ENCODE measurements around the gene HDAC4.

Gene HDAC4

GRCh38 chr2:239081046-239081445 is 319.8 kb downstream of the HDAC4 start:
- Histone ChIP-seq H3K27me3 (replicated peaks; ENCODE audit: control insufficient read depth, insufficient read depth, low read length, poor library complexity, severe bottlenecking) (no peaks in the 10 kb centered on the region), H3K4me1 (ENCODE audit: control insufficient read depth, insufficient read depth, low read length, poor library complexity, severe bottlenecking) (no peaks in the 10 kb centered on the region), H3K4me3 (ENCODE audit: insufficient read depth, low read depth, low read length, poor library complexity, severe bottlenecking) (no peak overlapping the region), H3K9me3 (ENCODE audit: control insufficient read depth, low read length) (no peaks in the 10 kb centered on the region), H3K27ac (ENCODE audit: insufficient read depth, low read length, poor library complexity, severe bottlenecking) (no peak overlapping the region), H3K36me3 (ENCODE audit: control insufficient read depth, insufficient read depth, low read length) (peaks cover 79% of the 10 kb centered on the region)
- DNase-seq = no peak

GRCh38 chr2:239079671-239080294 is 321.0 kb downstream of the HDAC4 start:
- Histone ChIP-seq H3K36me3 (ENCODE audit: control insufficient read depth, insufficient read depth, low read length) (peaks cover 88% of the 10 kb centered on the region), H3K4me3 (ENCODE audit: insufficient read depth, low read depth, low read length, poor library complexity, severe bottlenecking) (no peak overlapping the region), H3K9me3 (ENCODE audit: control insufficient read depth, low read length) (no peaks in the 10 kb centered on the region), H3K27ac (ENCODE audit: insufficient read depth, low read length, poor library complexity, severe bottlenecking) (no peak overlapping the region), H3K4me1 (ENCODE audit: control insufficient read depth, insufficient read depth, low read length, poor library complexity, severe bottlenecking) (no peaks in the 10 kb centered on the region), H3K27me3 (replicated peaks; ENCODE audit: control insufficient read depth, insufficient read depth, low read length, poor library complexity, severe bottlenecking) (no peaks in the 10 kb centered on the region)
- no peak for DNase-seq

GRCh38 chr2:239078128-239078924 is 322.5 kb downstream of the HDAC4 start:
- Histone ChIP-seq H3K36me3 (ENCODE audit: control insufficient read depth, insufficient read depth, low read length) (peaks cover 81% of the 10 kb centered on the region), H3K4me1 (ENCODE audit: control insufficient read depth, insufficient read depth, low read length, poor library complexity, severe bottlenecking) (no peaks in the 10 kb centered on the region), H3K27me3 (replicated peaks; ENCODE audit: control insufficient read depth, insufficient read depth, low read length, poor library complexity, severe bottlenecking) (no peaks in the 10 kb centered on the region), H3K9me3 (ENCODE audit: control insufficient read depth, low read length) (no peaks in the 10 kb centered on the region), H3K27ac (ENCODE audit: insufficient read depth, low read length, poor library complexity, severe bottlenecking) (no peak overlapping the region), H3K4me3 (ENCODE audit: insufficient read depth, low read depth, low read length, poor library complexity, severe bottlenecking) (no peak overlapping the region)
- DNase-seq = no peak

GRCh38 chr2:239077260-239077659 is 323.6 kb downstream of the HDAC4 start:
- no peaks in the 10 kb centered on the region for H3K27me3 ChIP-seq (replicated peaks; ENCODE audit: control insufficient read depth, insufficient read depth, low read length, poor library complexity, severe bottlenecking)
- H3K9me3 ChIP-seq (ENCODE audit: control insufficient read depth, low read length) = no peaks in the 10 kb centered on the region
- no peak for DNase-seq
- no peak overlapping the region for H3K4me3 ChIP-seq (ENCODE audit: insufficient read depth, low read depth, low read length, poor library complexity, severe bottlenecking)
- H3K27ac ChIP-seq (ENCODE audit: insufficient read depth, low read length, poor library complexity, severe bottlenecking) = no peak overlapping the region
- no peaks in the 10 kb centered on the region for H3K4me1 ChIP-seq (ENCODE audit: control insufficient read depth, insufficient read depth, low read length, poor library complexity, severe bottlenecking)
- peaks cover 79% of the 10 kb centered on the region for H3K36me3 ChIP-seq (ENCODE audit: control insufficient read depth, insufficient read depth, low read length)

GRCh38 chr2:239075918-239076758 is 324.7 kb downstream of the HDAC4 start:
- Histone ChIP-seq H3K9me3 (ENCODE audit: control insufficient read depth, low read length) (no peaks in the 10 kb centered on the region), H3K27me3 (replicated peaks; ENCODE audit: control insufficient read depth, insufficient read depth, low read length, poor library complexity, severe bottlenecking) (no peaks in the 10 kb centered on the region), H3K4me3 (ENCODE audit: insufficient read depth, low read depth, low read length, poor library complexity, severe bottlenecking) (no peak overlapping the region), H3K36me3 (ENCODE audit: control insufficient read depth, insufficient read depth, low read length) (peaks cover 70% of the 10 kb centered on the region), H3K4me1 (ENCODE audit: control insufficient read depth, insufficient read depth, low read length, poor library complexity, severe bottlenecking) (no peaks in the 10 kb centered on the region), H3K27ac (ENCODE audit: insufficient read depth, low read length, poor library complexity, severe bottlenecking) (no peak overlapping the region)
- DNase-seq = no peak

GRCh38 chr2:239073745-239074530 is 326.9 kb downstream of the HDAC4 start:
- no peak overlapping the region for H3K4me3 ChIP-seq (ENCODE audit: insufficient read depth, low read depth, low read length, poor library complexity, severe bottlenecking)
- no peak overlapping the region for H3K27ac ChIP-seq (ENCODE audit: insufficient read depth, low read length, poor library complexity, severe bottlenecking)
- no peaks in the 10 kb centered on the region for H3K27me3 ChIP-seq (replicated peaks; ENCODE audit: control insufficient read depth, insufficient read depth, low read length, poor library complexity, severe bottlenecking)
- no peaks in the 10 kb centered on the region for H3K4me1 ChIP-seq (ENCODE audit: control insufficient read depth, insufficient read depth, low read length, poor library complexity, severe bottlenecking)
- peaks cover 58% of the 10 kb centered on the region for H3K36me3 ChIP-seq (ENCODE audit: control insufficient read depth, insufficient read depth, low read length)
- DNase-seq = no peak
- H3K9me3 ChIP-seq (ENCODE audit: control insufficient read depth, low read length) = no peaks in the 10 kb centered on the region

GRCh38 chr2:239073270-239073669 is 327.6 kb downstream of the HDAC4 start:
- no peak for DNase-seq
- Histone ChIP-seq H3K9me3 (ENCODE audit: control insufficient read depth, low read length) (no peaks in the 10 kb centered on the region), H3K36me3 (ENCODE audit: control insufficient read depth, insufficient read depth, low read length) (peaks cover 54% of the 10 kb centered on the region), H3K4me1 (ENCODE audit: control insufficient read depth, insufficient read depth, low read length, poor library complexity, severe bottlenecking) (no peaks in the 10 kb centered on the region), H3K4me3 (ENCODE audit: insufficient read depth, low read depth, low read length, poor library complexity, severe bottlenecking) (no peak overlapping the region), H3K27me3 (replicated peaks; ENCODE audit: control insufficient read depth, insufficient read depth, low read length, poor library complexity, severe bottlenecking) (no peaks in the 10 kb centered on the region), H3K27ac (ENCODE audit: insufficient read depth, low read length, poor library complexity, severe bottlenecking) (no peak overlapping the region)

GRCh38 chr2:239072786-239073185 is 328.0 kb downstream of the HDAC4 start:
- no peaks in the 10 kb centered on the region for H3K4me1 ChIP-seq (ENCODE audit: control insufficient read depth, insufficient read depth, low read length, poor library complexity, severe bottlenecking)
- no peak overlapping the region for H3K4me3 ChIP-seq (ENCODE audit: insufficient read depth, low read depth, low read length, poor library complexity, severe bottlenecking)
- H3K27me3 ChIP-seq (replicated peaks; ENCODE audit: control insufficient read depth, insufficient read depth, low read length, poor library complexity, severe bottlenecking) = no peaks in the 10 kb centered on the region
- DNase-seq = no peak
- peaks cover 54% of the 10 kb centered on the region for H3K36me3 ChIP-seq (ENCODE audit: control insufficient read depth, insufficient read depth, low read length)
- H3K27ac ChIP-seq (ENCODE audit: insufficient read depth, low read length, poor library complexity, severe bottlenecking) = no peak overlapping the region
- no peaks in the 10 kb centered on the region for H3K9me3 ChIP-seq (ENCODE audit: control insufficient read depth, low read length)

GRCh38 chr2:239070466-239070865 is 330.4 kb downstream of the HDAC4 start:
- peaks cover 55% of the 10 kb centered on the region for H3K36me3 ChIP-seq (ENCODE audit: control insufficient read depth, insufficient read depth, low read length)
- no peaks in the 10 kb centered on the region for H3K27me3 ChIP-seq (replicated peaks; ENCODE audit: control insufficient read depth, insufficient read depth, low read length, poor library complexity, severe bottlenecking)
- no peak overlapping the region for H3K4me3 ChIP-seq (ENCODE audit: insufficient read depth, low read depth, low read length, poor library complexity, severe bottlenecking)
- no peaks in the 10 kb centered on the region for H3K4me1 ChIP-seq (ENCODE audit: control insufficient read depth, insufficient read depth, low read length, poor library complexity, severe bottlenecking)
- no peak overlapping the region for H3K27ac ChIP-seq (ENCODE audit: insufficient read depth, low read length, poor library complexity, severe bottlenecking)
- H3K9me3 ChIP-seq (ENCODE audit: control insufficient read depth, low read length) = no peaks in the 10 kb centered on the region
- DNase-seq = no peak
